Neural cell (in vitro differentiated cells): ENCODE results near the gene MYPN.

ENCODE experiments used
- CTCF ChIP-seq: fragments of 450-650 bp; IDR thresholded peaks from 2 replicates; pipeline ENCODE4 v1.5.1; 2014; ENCODE audit warnings: antibody characterized with exemption, mild to moderate bottlenecking, moderate library complexity; ENCODE audit not compliant: poor library complexity, severe bottlenecking
- EP300 ChIP-seq: fragments of 450-650 bp; conservative IDR thresholded peaks from 2 replicates; pipeline ENCODE4 v1.6.1; 2014; ENCODE audit warnings: antibody characterized with exemption, mild to moderate bottlenecking, moderate library complexity; ENCODE audit not compliant: poor library complexity, severe bottlenecking
- EZH2 ChIP-seq: fragments of 200-600, 300-800 bp; shearing (Covaris generic), sonication (generic); IDR thresholded peaks from 2 replicates; pipeline ENCODE4 v1.6.1; 2014; ENCODE audit warnings: antibody characterized with exemption, low read length, borderline replicate concordance, mild to moderate bottlenecking; ENCODE audit not compliant: insufficient read depth, poor library complexity, severe bottlenecking
- POLR2AphosphoS5 ChIP-seq: IDR thresholded peaks from 2 replicates; pipeline ENCODE4 v1.6.1; 2012
- RAD21 ChIP-seq: fragments of 450-650 bp; conservative IDR thresholded peaks from 2 replicates; pipeline ENCODE4 v1.6.1; 2014; ENCODE audit warnings: antibody characterized with exemption, mild to moderate bottlenecking, moderate library complexity
- SMC3 ChIP-seq: fragments of 450-650 bp; conservative IDR thresholded peaks from 2 replicates; pipeline ENCODE4 v1.6.1; 2014; ENCODE audit warnings: antibody characterized with exemption, mild to moderate bottlenecking, moderate library complexity; ENCODE audit not compliant: poor library complexity
- TAF1 ChIP-seq: IDR thresholded peaks from 2 replicates; pipeline ENCODE4 v1.6.1; 2012; ENCODE audit warnings: low read depth

DNA sequence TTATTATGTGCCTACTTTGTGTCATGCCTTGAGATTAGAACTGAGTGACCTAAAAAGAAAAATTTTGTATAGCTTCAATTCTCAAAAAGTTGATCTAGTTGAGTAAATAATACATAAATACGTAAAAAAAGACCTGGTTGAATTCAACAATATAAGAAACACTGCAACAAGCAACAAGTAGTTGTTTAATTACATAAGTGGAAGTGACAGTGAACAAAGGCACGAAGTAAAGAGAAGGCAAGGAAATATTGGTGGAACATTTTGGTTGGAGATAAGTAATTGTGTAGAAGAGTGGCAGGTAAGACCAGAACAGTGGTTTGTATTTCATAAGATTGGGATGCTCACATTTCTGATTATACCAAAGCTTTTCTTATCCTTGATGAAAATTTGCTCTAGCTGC is 8.2 kb upstream of the MYPN start:
- TF ChIP-seq CTCF (no peak), EP300 (no peak), POLR2AphosphoS5 (no peak), RAD21 (no peak), EZH2 (no peak), TAF1 (no peak), SMC3 (no peak)
